T-helper 2 cell treated with Interferon-gamma antibody and Interleukin-4, amounts not matched to agents 5 μg/mL and 100 μg/mL, for 36 hours (primary cell): ENCODE measurements around the gene ZNF697.
"Not testable (repeated sequence)": the region's sequence is repeated elsewhere in the genome, so short reads cannot be mapped to it uniquely, and the experiment has no call there.

ENCODE experiments used
- DNase-seq: peaks from one replicate; pipeline ENCODE4 v3.0.0; 2021; ENCODE audit warnings: low spot score
- H3K27ac Mint-ChIP-seq: one replicate; pipeline ENCODE4 v1.8.0; 2021; ENCODE audit warnings: mild to moderate bottlenecking, mixed read lengths
- H3K27me3 Mint-ChIP-seq: one replicate; pipeline ENCODE4 v1.8.0; 2021; ENCODE audit warnings: low read depth, mixed read lengths
- H3K36me3 Mint-ChIP-seq: one replicate; pipeline ENCODE4 v1.8.0; 2021; ENCODE audit warnings: low read depth, mixed read lengths
- H3K4me1 Mint-ChIP-seq: one replicate; pipeline ENCODE4 v1.8.0; 2021; ENCODE audit warnings: low read depth, mixed read lengths
- H3K4me3 Mint-ChIP-seq: one replicate; pipeline ENCODE4 v1.8.0; 2022; ENCODE audit warnings: mild to moderate bottlenecking, moderate library complexity, mixed read lengths
- H3K9me3 Mint-ChIP-seq: one replicate; pipeline ENCODE4 v1.8.0; 2021; ENCODE audit warnings: mixed read lengths

The ZNF697 gene

GRCh38 chr1:119647734-119648619 is at the start of gene ZNF697:
TSS of gene ZNF697 (minus strand) at chr1:119648266. CDS start at chr1:119626100, 22,166 bp downstream.
- peaks cover 6% of the 10 kb centered on the region for H3K36me3 Mint-ChIP-seq
- no peak within 1 kb of the TSS for H3K27ac Mint-ChIP-seq
- no peaks in the 10 kb centered on the region for H3K9me3 Mint-ChIP-seq
- peaks cover 36% of the 10 kb centered on the region for H3K4me1 Mint-ChIP-seq
- peaks cover 24% of the 10 kb centered on the region for H3K27me3 Mint-ChIP-seq
- peak within 1 kb of the TSS; percentile 87 for H3K4me3 Mint-ChIP-seq
- DNase-seq, result peak; percentile 72

- no peak overlapping the region for H3K27ac Mint-ChIP-seq
- H3K36me3 Mint-ChIP-seq, result peaks cover 5% of the 10 kb centered on the region
- peaks cover 29% of the 10 kb centered on the region for H3K27me3 Mint-ChIP-seq
- H3K9me3 Mint-ChIP-seq, result peaks cover 20% of the 10 kb centered on the region
- H3K4me1 Mint-ChIP-seq, result no peaks in the 10 kb centered on the region
- no peak overlapping the region for H3K4me3 Mint-ChIP-seq
- DNase-seq, result no peak
Measured at GRCh38 chr1:119697598-119697997, 49.5 kb upstream of the ZNF697 start.

DNA sequence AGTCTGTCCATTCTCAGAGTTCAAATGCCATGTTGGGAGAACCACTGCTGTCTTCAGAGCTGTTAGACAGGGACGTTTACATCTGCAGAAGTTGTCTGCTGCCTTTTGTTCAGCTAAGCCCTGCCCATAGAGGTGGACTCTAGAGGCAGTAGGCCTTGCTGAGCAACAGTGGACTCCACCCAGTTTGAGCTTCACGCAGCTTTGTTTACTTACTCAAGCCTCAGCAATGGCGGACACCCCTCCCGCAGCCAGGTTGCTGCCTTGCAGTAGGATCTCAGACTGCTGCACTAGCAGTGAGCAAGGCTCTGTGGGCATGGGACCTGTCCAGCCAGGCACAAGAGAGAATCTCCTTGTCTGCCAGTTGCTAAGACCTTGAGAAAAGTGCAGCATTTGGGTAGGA is 48.8 kb upstream of the ZNF697 start:
- peaks cover 29% of the 10 kb centered on the region for H3K27me3 Mint-ChIP-seq

GRCh38 chr1:119689511-119689910 is 41.4 kb upstream of the ZNF697 start:
- Mint-ChIP-seq H3K9me3 (no peaks in the 10 kb centered on the region), H3K4me3 (no peak overlapping the region), H3K4me1 (no peaks in the 10 kb centered on the region), H3K27me3 (peaks cover 42% of the 10 kb centered on the region), H3K27ac (no peak overlapping the region), H3K36me3 (no peaks in the 10 kb centered on the region)
- no peak for DNase-seq

More for the DNA sequence above, 48.8 kb upstream of the ZNF697 start:
- not testable (repeated sequence) for H3K4me3 Mint-ChIP-seq, DNase-seq, H3K27ac Mint-ChIP-seq, H3K4me1 Mint-ChIP-seq, H3K36me3 Mint-ChIP-seq
- H3K9me3 Mint-ChIP-seq, result peaks cover 13% of the 10 kb centered on the region

DNA sequence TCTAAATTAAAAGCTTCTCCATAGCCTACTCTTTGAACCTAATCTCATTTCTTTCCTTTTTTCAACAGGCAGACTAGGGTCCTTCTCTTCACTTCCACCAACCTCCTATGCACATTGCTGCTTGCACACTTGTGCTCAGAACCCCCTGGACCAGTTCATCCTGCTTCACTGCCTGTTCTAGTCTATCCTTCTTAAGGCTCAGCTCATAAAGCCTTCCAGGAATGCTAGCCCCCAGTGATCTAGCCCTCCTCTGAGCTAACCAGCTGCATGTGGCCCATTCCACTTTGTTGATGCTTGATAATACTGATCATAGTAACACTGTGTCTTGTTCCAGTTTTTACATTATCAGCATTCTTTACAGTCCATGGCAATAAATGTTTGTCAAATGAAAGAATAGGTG is 40.7 kb upstream of the ZNF697 start:
- Mint-ChIP-seq H3K4me3 (no peak overlapping the region), H3K36me3 (no peaks in the 10 kb centered on the region), H3K27me3 (peaks cover 36% of the 10 kb centered on the region), H3K27ac (no peak overlapping the region), H3K4me1 (no peaks in the 10 kb centered on the region), H3K9me3 (no peaks in the 10 kb centered on the region)
- DNase-seq, result no peak

DNA sequence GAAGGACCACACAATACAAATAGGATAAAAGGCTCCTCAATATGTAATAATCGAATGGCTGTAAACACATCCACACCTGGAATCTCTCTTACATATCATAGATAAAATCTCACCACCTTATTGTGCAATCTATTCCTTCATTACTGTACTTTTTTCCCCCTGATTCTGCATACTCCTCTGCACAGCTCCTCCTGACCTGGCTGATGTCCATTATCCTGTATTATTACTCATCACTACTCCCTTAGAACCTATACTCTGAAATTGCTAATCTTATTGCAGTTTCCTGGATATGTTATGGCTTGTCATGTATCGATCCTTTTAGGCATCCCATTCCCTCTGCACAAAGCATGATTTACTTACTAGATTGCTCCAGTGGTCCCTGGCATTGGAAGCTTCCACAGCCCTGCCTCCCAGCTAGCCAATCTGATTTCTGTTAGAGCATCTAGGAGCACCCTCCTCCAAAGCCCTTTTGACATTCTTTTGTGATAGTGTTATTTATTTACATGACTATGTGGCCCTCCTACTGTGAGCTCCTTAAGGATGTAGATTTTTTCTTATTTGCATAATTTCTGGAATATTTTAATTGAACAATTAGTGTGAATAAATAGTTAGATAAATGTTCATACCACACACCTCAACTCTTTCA is 39.5 kb upstream of the ZNF697 start:
- H3K4me1 Mint-ChIP-seq, result no peaks in the 10 kb centered on the region
- H3K27me3 Mint-ChIP-seq, result peaks cover 36% of the 10 kb centered on the region
- no peaks in the 10 kb centered on the region for H3K9me3 Mint-ChIP-seq
- no peak overlapping the region for H3K4me3 Mint-ChIP-seq
- DNase-seq, result no peak
- no peaks in the 10 kb centered on the region for H3K36me3 Mint-ChIP-seq
- H3K27ac Mint-ChIP-seq, result no peak overlapping the region

DNA sequence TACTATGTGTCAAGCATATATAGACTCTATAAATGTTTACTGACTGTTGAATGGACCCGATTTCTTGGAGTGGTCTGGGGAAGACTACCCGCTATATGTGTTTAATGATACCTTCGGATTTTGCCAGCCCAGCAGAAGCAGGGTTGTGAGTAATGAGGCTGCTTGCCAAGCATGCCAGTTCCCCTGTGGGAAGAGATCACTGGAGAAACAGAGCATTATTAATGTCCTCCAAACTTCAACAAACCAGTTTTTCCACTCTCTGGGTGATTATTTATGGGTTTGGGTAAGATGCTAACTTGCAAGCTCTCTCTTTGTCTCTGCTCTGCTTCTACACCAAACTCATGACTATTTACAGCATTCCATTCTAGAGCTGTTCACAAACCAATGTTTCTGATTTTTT is 38.6 kb upstream of the ZNF697 start:
- DNase-seq, result no peak
- Mint-ChIP-seq H3K27me3 (peaks cover 39% of the 10 kb centered on the region), H3K4me1 (no peaks in the 10 kb centered on the region), H3K9me3 (no peaks in the 10 kb centered on the region), H3K27ac (no peak overlapping the region), H3K36me3 (no peaks in the 10 kb centered on the region), H3K4me3 (no peak overlapping the region)

DNA sequence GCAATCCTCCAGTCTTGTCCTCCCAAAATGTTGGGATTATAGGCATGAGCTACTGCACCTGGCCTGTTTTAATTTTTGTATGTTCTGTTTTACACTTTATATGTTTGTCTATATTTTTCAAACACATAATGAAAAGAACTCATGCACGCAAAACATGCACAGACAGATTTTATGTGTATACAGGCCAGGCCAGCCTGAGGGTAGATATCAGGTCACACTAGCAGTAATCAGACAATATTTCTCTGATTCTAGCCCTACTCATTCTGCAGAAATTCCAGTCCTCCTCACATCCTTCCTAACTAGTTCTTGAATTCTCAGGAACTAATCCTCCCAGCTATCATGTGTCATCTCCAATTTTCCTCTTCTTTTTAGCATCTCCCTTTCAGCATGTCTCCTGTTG is 35.8 kb upstream of the ZNF697 start:
- no peak for DNase-seq
- H3K4me1 Mint-ChIP-seq, result no peaks in the 10 kb centered on the region
- H3K27ac Mint-ChIP-seq, result no peak overlapping the region
- no peaks in the 10 kb centered on the region for H3K36me3 Mint-ChIP-seq
- no peaks in the 10 kb centered on the region for H3K9me3 Mint-ChIP-seq
- H3K27me3 Mint-ChIP-seq, result peaks cover 34% of the 10 kb centered on the region
- H3K4me3 Mint-ChIP-seq, result no peak overlapping the region

- no peak overlapping the region for H3K4me3 Mint-ChIP-seq
- no peak overlapping the region for H3K27ac Mint-ChIP-seq
- peaks cover 24% of the 10 kb centered on the region for H3K27me3 Mint-ChIP-seq
- no peaks in the 10 kb centered on the region for H3K36me3 Mint-ChIP-seq
- no peak for DNase-seq
- H3K9me3 Mint-ChIP-seq, result no peaks in the 10 kb centered on the region
- no peaks in the 10 kb centered on the region for H3K4me1 Mint-ChIP-seq
Measured at GRCh38 chr1:119682141-119682540, 34.1 kb upstream of the ZNF697 start.

- Mint-ChIP-seq H3K4me3 (no peak overlapping the region), H3K27me3 (peaks cover 24% of the 10 kb centered on the region), H3K9me3 (no peaks in the 10 kb centered on the region), H3K27ac (no peak overlapping the region), H3K4me1 (no peaks in the 10 kb centered on the region), H3K36me3 (no peaks in the 10 kb centered on the region)
- no peak for DNase-seq
Measured at GRCh38 chr1:119681560-119681959, 33.5 kb upstream of the ZNF697 start.

GRCh38 chr1:119680723-119681122 is 32.7 kb upstream of the ZNF697 start:
- Mint-ChIP-seq H3K9me3 (no peaks in the 10 kb centered on the region), H3K27ac (no peak overlapping the region), H3K4me3 (no peak overlapping the region), H3K36me3 (no peaks in the 10 kb centered on the region), H3K27me3 (peaks cover 21% of the 10 kb centered on the region), H3K4me1 (peaks cover under 1% of the 10 kb centered on the region)
- DNase-seq, result no peak

- peaks cover 16% of the 10 kb centered on the region for H3K27me3 Mint-ChIP-seq
- H3K4me1 Mint-ChIP-seq, result peaks cover 5% of the 10 kb centered on the region
- no peak for DNase-seq
- H3K4me3 Mint-ChIP-seq, result no peak overlapping the region
- no peaks in the 10 kb centered on the region for H3K36me3 Mint-ChIP-seq
- no peaks in the 10 kb centered on the region for H3K9me3 Mint-ChIP-seq
- no peak overlapping the region for H3K27ac Mint-ChIP-seq
Measured at GRCh38 chr1:119680193-119680592, 32.1 kb upstream of the ZNF697 start.

DNA sequence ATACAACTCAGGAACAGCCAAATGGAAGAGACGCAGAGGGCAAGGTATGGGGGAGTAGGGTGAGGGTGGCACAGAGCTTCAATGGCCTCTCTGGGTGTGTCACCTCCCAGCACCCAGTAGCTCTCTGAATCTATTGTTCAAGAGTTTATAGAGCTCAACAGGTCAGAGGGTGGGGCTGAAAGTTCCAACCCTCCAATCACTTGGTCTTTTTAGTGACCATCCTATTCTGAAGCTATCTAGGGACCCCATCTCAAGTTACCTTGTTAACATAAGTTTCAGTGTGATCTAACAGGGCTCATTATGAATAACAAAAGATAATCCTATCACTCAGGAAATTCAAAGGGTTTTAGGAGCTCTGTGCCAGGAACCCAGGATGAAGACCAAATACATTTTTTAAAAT is 31.2 kb upstream of the ZNF697 start:
- H3K4me1 Mint-ChIP-seq, result peaks cover 5% of the 10 kb centered on the region
- no peak overlapping the region for H3K27ac Mint-ChIP-seq
- no peak for DNase-seq
- no peaks in the 10 kb centered on the region for H3K9me3 Mint-ChIP-seq
- H3K4me3 Mint-ChIP-seq, result no peak overlapping the region
- peaks cover 14% of the 10 kb centered on the region for H3K27me3 Mint-ChIP-seq
- no peaks in the 10 kb centered on the region for H3K36me3 Mint-ChIP-seq

DNA sequence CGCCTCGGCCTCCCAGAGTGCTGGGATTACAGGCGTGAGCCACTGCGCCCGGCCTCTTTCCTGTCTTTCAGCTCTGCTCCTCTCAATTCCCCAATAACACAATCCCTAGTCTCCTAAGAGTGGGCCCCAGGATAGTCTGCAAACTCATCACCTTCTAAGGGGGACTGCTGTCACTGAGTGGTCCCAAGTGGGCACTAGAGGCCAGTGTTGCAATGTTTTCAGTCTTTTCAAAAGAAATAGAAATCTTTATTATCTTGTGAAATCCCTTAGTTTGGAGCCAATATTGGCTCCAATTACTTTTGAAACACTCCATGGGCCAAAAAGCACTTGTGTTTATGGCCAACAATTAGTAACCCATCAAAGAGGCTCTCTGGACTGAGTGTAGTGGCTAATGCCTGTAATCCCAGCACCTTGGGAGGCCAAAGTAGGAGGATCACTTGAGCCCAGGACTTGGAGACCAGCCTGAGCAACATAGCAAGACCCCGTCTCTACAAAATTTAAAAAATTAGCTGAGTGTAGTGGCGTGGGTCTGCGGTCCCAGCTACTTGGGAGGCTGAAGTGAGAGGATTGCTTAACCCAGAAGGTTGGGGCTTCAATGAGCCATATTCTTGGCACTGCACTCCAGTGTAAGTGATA is 28.6 kb upstream of the ZNF697 start:
- peaks cover 26% of the 10 kb centered on the region for H3K27me3 Mint-ChIP-seq
- H3K36me3 Mint-ChIP-seq, result no peaks in the 10 kb centered on the region
- H3K4me1 Mint-ChIP-seq, result peaks cover 5% of the 10 kb centered on the region
- DNase-seq, result no peak
- H3K9me3 Mint-ChIP-seq, result no peaks in the 10 kb centered on the region
- no peak overlapping the region for H3K27ac Mint-ChIP-seq
- no peak overlapping the region for H3K4me3 Mint-ChIP-seq
